Astrocyte of the cerebellum (primary cell): Measurements from ENCODE around the gene CENPK.
A peak's percentile ranks its signal among the peaks of the same experiment; 100 is the strongest.
"Not testable (repeated sequence)": the region's sequence is repeated elsewhere in the genome, so short reads cannot be mapped to it uniquely, and the experiment has no call there.

ENCODE experiments used
- DNase-seq: peaks from one replicate; pipeline ENCODE4 v3.0.0-alpha.2; 2011; ENCODE audit warnings: low read depth
- H3K4me3 ChIP-seq: 2 replicates; pipeline ENCODE4 v1.5.1; 2011; ENCODE audit warnings: mild to moderate bottlenecking, low read depth, low read length, moderate library complexity
- in situ Hi-C: cut with HindIII; loops from 2 replicates; pipeline ENCODE4 v1.10.0; 2017; ENCODE audit warnings: low sequenced_read_pairs
- TF ChIP-seq, protein P1 (sequence below): IDR thresholded peaks from 2 replicates; pipeline ENCODE4 v1.5.1; 2012; ENCODE audit warnings: low read length, low read depth, moderate library complexity, mild to moderate bottlenecking; ENCODE audit errors: missing control alignments

The CENPK gene, protein sequence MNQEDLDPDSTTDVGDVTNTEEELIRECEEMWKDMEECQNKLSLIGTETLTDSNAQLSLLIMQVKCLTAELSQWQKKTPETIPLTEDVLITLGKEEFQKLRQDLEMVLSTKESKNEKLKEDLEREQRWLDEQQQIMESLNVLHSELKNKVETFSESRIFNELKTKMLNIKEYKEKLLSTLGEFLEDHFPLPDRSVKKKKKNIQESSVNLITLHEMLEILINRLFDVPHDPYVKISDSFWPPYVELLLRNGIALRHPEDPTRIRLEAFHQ

DNA sequence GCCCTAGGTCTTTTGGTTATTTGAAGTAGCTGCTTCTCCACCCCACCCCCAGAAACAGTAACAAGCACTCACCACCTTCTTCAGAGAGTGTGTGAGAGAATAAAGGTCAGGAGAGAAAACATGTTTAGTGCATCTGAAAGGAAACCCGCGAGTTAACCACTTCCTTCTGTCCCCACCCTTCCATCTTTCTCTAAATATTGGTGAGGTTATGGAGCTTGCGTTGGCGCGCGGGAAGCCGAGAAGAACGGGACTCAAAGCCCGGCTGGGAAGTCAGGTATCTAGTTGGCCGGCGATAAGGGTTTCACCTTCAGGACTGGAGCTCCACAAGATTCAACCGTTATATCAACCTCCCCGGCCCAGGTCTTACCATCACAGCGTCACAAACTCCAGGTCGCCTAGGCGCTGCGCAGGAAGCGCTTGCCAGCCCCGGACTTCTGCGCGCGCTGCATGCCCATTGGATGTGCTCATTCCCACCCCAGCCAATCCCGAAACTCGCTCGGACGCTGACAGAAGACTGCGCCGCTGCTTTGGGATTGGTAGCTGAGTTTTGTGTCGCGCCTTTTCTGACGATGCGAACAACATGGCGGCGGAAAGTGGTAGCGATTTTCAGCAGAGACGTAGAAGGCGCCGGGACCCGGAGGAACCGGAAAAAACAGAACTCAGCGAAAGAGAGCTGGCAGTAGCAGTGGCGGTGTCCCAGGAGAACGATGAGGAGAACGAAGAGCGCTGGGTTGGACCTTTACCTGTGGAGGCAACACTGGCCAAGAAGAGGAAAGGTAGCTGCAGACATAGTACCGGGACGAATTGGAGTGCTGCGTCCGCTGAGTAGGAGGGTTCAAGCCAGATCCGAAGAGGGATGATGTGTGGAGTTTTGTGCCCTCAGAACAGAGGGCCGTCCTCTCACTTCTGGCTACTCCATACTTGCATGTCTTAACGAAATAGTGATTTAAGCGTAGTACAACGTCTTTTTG lies at the start of gene CENPK, which contains the start of gene PPWD1:
Gene CENPK (minus strand): TSS at position 438 of the 971 bp plus-strand sequence. CDS start 8,261 bp downstream, outside the sequence.
Gene PPWD1 (plus strand): TSS at position 566 of the 971 bp plus-strand sequence. CDS start 15 bp downstream, at position 581.
- DNase-seq, result peak; percentile 91
- in situ Hi-C loops, result no loop called here
- TF ChIP-seq, protein P1, sequence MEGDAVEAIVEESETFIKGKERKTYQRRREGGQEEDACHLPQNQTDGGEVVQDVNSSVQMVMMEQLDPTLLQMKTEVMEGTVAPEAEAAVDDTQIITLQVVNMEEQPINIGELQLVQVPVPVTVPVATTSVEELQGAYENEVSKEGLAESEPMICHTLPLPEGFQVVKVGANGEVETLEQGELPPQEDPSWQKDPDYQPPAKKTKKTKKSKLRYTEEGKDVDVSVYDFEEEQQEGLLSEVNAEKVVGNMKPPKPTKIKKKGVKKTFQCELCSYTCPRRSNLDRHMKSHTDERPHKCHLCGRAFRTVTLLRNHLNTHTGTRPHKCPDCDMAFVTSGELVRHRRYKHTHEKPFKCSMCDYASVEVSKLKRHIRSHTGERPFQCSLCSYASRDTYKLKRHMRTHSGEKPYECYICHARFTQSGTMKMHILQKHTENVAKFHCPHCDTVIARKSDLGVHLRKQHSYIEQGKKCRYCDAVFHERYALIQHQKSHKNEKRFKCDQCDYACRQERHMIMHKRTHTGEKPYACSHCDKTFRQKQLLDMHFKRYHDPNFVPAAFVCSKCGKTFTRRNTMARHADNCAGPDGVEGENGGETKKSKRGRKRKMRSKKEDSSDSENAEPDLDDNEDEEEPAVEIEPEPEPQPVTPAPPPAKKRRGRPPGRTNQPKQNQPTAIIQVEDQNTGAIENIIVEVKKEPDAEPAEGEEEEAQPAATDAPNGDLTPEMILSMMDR, result no peak
- H3K4me3 ChIP-seq, result peak within 1 kb of the TSS; percentile 95

DNA sequence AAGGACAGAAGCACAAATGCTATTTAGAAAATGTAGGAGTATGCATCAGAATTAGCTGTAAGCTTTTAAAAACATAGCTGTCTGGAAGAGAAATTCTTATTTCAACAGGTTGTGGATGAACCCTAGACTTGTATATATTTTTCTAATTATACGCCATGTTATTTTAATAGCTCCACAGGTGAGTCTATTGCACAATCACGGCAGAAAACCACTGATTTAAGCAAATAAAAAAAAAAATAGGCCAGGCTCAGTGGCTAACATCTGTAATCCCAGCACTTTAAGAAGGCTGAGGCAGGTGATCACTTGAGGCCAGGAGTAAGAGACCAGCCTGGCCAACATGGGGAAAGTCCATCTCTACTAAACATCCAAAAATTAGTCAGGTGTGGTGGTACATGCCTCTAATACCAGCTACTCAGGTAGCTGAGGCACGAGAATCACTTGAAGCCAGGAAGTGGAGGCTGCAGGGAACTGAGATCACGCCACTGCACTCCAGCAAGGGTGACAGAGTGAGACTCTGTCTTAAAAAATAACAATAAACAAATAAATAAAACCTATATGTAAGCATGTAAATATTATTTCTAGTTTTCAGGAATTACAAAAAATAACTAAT lies 49.4 kb upstream of the CENPK start:
- DNase-seq, result no peak
- TF ChIP-seq, protein P1, result no peak
- H3K4me3 ChIP-seq, result no peak overlapping the region
- in situ Hi-C loops, result no loop called here

DNA sequence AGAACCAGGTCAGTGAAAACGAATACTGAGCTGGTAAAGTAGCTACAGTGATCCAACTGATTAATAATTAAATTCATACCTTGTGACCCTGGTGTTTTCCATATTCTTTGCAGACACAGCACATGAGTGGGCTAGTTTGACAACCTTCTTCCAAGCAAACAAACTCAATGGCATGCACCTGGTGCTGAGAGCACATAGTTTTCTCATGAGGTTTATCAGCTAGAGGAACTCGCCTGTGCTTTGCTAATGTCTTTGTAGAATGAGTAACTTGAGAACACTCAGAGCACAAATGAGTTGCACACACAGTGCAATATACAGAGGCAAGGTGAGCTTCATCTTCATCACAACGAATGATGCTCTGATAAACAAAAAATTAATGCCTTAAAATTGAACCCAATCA lies 48.6 kb upstream of the CENPK start:
- DNase-seq, result no peak
- TF ChIP-seq, protein P1, result no peak
- in situ Hi-C loops, result no loop called here
- no peak overlapping the region for H3K4me3 ChIP-seq

DNA sequence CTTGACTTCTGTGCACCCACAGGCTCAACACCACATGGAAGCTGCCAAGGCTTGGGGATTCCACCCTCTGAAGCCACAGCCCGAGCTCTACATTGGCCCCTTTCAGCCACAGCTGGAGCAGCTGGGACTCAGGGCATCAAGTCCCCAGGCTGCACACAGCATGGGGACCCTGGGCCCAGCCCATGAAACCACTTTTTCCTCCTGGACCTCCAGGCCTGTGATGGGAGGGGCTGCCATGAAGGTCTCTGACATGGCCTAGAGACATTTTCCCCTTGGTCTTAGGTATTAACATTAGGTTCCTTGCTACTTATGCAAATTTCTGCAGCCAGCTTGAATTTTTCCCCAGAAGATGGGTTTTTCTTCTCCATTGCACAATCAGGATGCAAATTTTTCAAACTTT lies 38.8 kb upstream of the CENPK start:
- DNase-seq, H3K4me3 ChIP-seq, in situ Hi-C loops: not testable (repeated sequence)

DNA sequence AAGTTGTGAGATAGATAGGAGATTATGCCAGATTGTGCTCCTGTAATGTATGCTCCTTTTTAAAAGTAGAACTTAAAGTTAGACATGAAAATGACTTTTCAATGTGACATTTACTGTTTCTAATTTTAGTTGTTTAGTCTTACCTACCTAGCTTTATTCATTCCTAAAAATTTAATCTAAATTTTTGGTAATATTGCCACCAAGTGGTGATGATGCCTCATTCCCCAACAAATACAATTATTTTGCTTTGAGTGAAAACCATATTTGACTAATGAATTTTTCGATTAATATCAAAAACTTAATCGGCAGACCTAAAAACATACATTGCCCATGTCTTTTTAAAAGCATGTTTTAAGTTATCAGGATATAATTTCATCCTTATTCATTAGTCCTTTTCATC lies 25.7 kb upstream of the CENPK start:
- no peak for DNase-seq
- H3K4me3 ChIP-seq, result no peak overlapping the region
- TF ChIP-seq, protein P1, result no peak
- in situ Hi-C loops, result no loop called here

DNA sequence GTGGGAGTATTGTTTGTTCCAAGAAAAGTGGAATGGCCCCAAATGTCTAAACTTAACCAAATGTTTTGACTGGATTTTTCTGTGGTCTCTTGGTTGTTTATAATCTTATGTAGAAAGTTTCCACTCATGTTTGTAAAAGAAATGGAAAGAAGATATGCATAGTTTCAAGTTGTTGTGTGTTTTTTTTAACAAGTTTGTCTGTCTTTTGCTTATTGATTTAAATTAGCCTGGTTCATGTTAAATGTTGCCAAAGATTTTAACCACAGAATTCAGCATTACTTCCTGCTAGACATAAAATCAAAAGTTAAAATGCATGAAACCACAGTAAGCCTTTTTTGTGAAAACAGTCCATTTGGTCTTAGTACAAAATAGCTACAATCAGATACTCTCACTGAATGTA lies 14.2 kb upstream of the CENPK start:
- in situ Hi-C loops, result no loop called here
- peak; percentile 81 for DNase-seq
- TF ChIP-seq, protein P1, result no peak
- H3K4me3 ChIP-seq, result no peak overlapping the region
